Cerebellar cortex (tissue), 1 donor: ENCODE results near the gene USP31.
"Not testable (repeated sequence)": the region's sequence is repeated elsewhere in the genome, so short reads cannot be mapped to it uniquely, and the experiment has no call there.

ENCODE experiments used
- DNase-seq: peaks from one replicate; pipeline ENCODE4 v3.0.0-alpha.2; 2015; ENCODE audit warnings: low spot score

The USP31 gene

GRCh38 chr16:23156110-23156509, 6.9 kb upstream of the USP31 start:
- DNase-seq, result no peak

- DNase-seq, result no peak
Observed at GRCh38 chr16:23155445-23156049, 6.3 kb upstream of the USP31 start.

DNA sequence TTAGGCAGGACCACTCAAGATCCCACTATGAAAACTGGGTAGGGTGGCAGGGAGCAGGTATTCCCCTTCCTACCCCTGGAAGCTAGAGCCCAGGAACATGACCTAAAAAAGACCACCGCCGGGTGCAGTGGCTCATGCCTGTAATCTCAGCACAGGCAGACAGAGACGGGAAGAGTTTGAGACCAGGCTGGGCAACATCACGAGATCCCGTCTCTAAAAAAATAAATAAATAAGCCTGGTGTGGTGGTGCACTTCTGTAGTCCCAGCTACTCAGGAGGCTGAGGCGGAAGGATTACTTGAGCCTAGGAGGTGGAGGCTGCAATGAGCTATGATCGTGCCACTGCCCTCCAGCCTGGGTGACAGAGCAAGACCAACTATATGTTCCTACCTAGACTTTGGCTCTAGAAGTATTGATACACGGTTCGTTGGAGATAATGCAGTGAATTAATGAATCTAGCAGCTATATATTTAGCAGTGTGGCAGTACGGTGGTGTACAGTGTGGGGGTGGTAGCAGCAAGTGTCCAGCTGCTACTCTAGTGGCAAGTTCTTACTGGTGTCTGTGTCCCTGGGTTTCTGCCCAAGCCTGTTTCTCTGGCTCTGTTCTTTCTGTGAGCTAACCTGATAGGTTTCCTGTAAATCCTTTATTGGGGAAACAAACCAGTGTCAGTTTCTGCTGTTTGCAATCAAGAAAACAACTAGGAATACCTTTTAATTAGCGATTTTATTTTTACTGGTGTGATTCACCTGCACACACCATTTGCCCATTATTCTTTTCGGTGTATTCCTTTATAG, 3.3 kb upstream of the USP31 start:
- DNase-seq, result no peak

DNA sequence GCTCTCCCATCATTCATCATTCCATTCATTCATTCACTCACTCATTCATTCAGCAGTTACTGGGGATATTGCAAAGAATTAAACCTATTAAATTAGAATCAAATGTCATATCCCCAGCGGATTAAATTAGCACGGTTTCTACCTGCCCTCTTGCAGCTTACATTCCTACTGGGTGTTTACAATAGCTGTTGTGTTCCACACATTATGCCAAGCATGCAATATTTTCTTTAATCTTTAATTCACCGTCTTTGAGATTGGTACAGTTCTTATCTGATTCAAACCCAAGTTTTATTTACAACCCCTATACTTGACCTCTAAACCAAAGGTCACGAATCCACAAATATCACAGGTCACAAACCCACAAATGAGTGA, 727 bp upstream of the USP31 start:
- DNase-seq, result no peak

DNA sequence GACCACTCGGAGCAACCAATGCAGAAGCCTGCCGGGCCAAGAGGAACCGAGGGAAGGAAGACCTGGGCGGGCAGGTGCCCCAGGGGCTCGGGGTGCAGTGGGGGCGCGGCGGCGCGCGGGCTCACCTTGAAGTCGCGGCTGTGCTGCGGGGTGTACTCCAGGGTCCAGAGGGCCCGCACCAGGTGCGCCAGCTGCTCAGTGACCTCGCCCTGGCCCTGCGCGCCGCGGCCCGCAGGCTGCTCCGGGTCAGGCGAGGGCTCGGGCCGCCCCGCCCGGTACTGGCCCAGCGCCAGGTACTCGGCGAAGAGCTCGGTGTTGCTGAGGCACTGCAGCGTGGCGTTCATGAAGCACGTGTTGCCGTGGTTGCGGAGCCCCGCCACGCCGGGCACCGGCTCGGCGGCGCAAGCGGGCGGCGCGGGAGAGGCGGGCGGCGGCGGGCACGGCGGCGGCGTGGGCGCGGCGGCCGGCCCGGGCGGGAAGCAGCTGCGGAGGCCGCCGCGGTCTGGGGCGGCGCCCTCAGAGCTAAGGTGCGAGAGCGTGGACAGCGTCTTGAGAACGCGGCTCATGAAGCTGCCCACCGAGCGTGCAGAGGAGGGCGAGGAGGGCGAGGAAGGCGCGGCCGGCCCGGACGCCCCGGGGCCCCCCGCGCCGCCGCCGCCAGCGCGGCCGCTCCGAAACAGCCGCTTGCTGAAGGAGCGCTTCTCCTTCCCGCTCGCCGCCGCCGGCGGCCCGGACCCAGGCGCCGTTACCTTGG, 562 bp downstream of the USP31 start:
- DNase-seq, result peak; percentile 40

- no peak for DNase-seq
Observed at GRCh38 chr16:23148166-23148512, 1.1 kb downstream of the USP31 start.

GRCh38 chr16:23147666-23148065, 1.6 kb downstream of the USP31 start:
- no peak for DNase-seq

- no peak for DNase-seq
Observed at GRCh38 chr16:23146877-23147601, 2.2 kb downstream of the USP31 start.

DNA sequence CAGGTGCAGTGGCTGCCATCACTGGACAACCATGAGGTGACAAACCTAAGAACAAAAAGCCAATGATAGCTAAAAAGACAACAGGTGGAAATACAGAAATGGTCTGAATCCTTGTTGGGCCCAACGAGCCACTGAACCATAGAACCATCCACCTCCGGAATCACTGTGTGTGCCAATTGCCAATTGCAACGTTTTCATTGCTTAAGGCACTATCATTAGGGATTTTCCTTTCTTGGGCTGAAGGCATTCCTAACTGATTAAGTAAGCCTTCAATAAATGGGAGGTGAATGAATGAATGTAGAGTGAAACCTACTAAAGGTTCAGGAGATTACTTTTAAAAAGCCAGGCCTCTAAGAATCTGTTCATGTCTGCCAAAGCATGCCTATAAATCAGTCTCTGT, 3.6 kb downstream of the USP31 start:
- no peak for DNase-seq

DNA sequence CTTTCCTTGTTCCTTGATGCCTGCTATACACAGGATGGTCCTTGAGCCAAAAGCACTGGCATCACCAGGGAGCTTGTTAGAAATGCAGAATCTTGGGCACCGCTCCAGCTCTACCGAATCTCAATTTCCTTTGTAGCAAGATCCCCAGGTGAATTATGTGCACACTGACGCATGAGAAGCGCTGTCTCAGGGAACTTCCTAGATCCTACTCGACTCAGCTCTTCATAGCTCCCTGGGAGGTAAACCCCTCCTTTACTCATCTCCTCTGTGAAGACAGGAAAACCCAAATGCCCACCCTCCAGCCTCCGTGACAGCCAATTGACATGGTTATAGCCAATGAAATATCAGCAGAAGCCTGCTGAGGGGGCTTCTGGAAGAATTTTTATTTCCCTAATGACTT, 4.1 kb downstream of the USP31 start:
- DNase-seq, result peak; percentile 50

- not testable (repeated sequence) for DNase-seq
Observed at GRCh38 chr16:23144393-23144792, 4.9 kb downstream of the USP31 start.

GRCh38 chr16:23143391-23143790, 5.9 kb downstream of the USP31 start:
- DNase-seq, result no peak

DNA sequence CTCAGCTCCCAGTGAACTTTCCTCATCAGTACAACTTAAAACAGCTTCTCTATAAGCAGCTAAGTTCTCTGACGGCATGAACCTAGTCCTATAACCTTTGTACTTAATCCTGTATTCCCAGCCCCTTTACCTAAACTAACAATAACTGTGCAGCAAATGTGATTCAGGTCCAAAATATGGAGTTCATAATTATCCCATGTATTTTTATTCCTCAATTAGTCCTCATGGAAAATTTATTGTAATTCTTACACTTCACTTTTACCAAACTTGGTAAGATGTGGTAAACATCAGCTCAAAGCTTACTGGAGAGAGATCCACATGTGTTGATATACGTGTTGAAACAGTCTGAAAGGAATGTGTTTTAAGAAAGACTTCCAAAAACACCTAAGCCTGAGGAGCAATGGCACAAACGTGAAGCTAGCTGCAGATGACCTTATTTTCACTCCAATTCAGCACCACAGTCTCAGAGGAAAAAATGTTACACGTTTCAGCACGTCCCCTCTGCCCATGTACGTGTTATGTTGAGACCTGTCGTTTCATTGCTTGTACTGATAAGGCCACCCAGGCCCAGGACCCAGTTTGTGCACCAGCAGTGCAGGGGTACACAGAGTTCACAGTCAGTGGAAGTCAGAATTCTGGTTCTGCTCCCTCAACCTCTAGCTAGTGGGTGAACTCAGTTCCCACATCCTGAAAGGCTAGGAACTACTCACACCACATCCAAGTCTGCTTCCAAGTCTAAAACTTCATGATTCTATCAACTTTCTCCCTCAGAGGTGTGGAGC, 7.1 kb downstream of the USP31 start:
- DNase-seq, result no peak

GRCh38 chr16:23141500-23141899, 7.8 kb downstream of the USP31 start:
- DNase-seq, result no peak

DNA sequence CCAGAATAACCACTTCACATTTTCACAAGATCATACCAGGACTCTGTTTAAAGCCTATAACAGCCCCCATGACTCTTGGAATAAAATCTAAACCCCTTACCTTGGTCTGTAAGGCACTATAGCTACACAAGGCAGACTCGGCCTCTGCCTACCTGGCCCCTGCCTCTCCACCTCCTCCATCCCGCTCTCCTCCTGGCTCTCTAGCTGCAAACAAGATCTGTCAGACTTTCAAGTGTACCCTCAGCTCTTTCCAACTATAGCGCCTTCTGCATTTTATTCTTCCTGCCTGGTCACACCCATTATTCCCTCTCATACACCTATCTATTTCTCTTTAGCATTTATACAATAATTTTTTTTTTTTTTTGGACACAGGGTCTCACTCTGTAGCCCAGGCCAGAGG, 8.2 kb downstream of the USP31 start:
- DNase-seq, result no peak

GRCh38 chr16:23140107-23140506, 9.1 kb downstream of the USP31 start:
- no peak for DNase-seq

DNA sequence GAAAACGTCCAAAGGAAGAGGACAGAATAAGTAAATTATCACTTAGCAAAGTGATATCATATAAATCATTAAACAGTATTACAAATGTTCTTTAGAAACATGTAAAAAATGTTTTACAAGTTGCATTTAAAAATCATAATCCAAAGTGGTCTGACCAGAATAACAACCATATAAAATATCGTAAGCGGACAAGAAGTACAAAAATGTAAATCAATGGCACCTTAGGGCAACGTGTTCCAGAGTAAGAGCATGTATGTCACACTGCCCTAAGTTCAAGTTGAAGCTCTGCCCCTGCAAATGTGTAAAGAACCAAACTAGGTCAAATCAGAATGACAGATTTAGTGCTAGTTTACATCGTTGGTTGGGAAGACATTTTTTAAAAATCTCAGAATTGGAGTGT, 11.4 kb downstream of the USP31 start:
- DNase-seq, result no peak

- DNase-seq, result no peak
Observed at GRCh38 chr16:23137256-23137655, 12.0 kb downstream of the USP31 start.

GRCh38 chr16:23134274-23134673, 15.0 kb downstream of the USP31 start:
- DNase-seq, result peak; percentile 37

DNA sequence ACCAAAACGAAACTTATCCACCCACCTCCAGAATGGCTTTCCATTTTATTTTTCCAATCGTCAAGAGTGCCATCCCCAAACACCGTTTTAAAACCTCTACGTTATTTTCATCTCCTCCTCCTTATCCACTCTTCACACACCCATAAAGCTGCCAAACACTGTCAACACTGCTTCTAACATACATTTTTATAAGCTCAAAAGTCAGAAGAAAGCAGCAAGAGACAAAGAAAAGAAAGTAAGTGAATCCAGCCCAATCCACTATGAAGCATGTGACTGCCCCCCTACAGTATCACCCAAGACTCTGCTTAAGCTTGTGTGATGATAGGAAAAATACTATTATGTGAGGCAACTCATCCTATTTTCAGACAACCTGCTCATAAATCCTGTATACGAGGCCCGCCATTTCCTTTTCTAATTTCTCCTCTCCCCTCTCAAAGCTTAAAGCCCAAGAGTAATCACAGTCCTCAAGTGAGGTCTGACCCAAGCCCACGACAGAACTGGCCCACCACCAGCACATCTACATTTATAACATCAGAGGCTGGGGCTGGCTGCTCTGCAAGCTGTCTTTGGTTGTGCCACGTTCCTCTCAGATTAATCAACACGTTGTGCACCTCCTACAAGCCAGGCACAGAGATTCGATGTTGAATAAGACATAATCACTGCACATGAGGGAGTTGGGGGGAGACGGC, 16.3 kb downstream of the USP31 start:
- no peak for DNase-seq

DNA sequence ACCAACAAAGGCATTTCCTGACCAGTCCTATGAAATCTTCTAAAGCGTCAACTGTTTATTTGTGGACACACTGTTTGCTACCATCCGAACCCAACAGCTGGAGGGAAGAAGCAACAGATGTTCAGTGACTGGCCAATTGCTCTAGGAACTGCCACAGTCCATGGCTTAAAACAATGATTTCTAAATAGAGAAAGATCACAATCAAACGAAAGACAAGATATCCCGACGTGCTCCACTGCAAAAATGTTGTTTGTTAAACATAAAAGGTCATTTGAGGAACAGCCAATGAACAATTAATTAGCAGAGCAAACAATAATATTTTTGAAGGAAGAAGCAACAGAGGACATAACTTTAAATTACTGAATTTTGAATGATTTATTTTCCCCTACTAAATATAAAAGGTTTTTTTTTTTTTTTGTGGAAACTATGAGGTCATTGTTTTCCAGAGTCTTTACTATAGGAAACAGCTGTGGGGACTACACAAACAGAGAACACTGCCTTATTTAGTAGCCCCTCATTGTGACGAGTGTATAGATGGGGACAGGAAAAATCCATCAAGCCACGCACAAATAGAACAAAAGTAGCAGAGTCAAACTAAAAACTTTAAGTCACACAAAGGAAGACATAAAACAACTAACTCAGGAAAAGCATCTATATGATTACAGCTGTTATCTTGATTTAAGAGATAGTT, 17.2 kb downstream of the USP31 start:
- no peak for DNase-seq
